Measurements from ENCODE around the gene LTA.

The LTA gene

GRCh38 chr6:31619805-31620585 lies 47.9 kb downstream of the LTA start (continued):
- TF ChIP-seq ZBTB6 (tag by site-specific recombination; IDR thresholded peaks at IDR 0.05) (no peak), ZNF747 (tag by site-specific recombination; IDR thresholded peaks at IDR 0.05) (no peak), PRDM2 (tag by site-specific recombination; IDR thresholded peaks at IDR 0.05; ENCODE audit: borderline replicate concordance) (no peak), ZNF785 (tag by site-specific recombination; IDR thresholded peaks at IDR 0.05) (0 out of 2 replicates have a peak, but pooled peaks have one; percentile 39), ZNF623 (tag by site-specific recombination; IDR thresholded peaks at IDR 0.05) (no peak), SP2 (tag by site-specific recombination; IDR thresholded peaks at IDR 0.05) (peak; percentile 97), SP3 (tag by site-specific recombination; IDR thresholded peaks at IDR 0.05) (peak; percentile 93), ZXDB (tag by site-specific recombination; IDR thresholded peaks at IDR 0.05) (peak; percentile 62), TSHZ1 (tag by site-specific recombination; IDR thresholded peaks at IDR 0.05; ENCODE audit: borderline replicate concordance) (no peak), ZNF335 (tag by site-specific recombination; conservative IDR thresholded peaks at IDR 0.05) (peak; percentile 84), ZNF639 (tag by site-specific recombination; IDR thresholded peaks at IDR 0.05) (peak; percentile 35; the same call in 1 of the 2 replicates), ZNF155 (tag by site-specific recombination; IDR thresholded peaks at IDR 0.05) (no peak), KLF8 (tag by site-specific recombination; IDR thresholded peaks at IDR 0.05) (peak; percentile 59), FEZF1 (tag by site-specific recombination; IDR thresholded peaks at IDR 0.05) (no peak), ZNF114 (tag by site-specific recombination; IDR thresholded peaks at IDR 0.05) (no peak), ZNF239 (tag by site-specific recombination; IDR thresholded peaks at IDR 0.05) (peak; percentile 18; the same call in 1 of the 2 replicates), ZBTB8A (tag by site-specific recombination; IDR thresholded peaks at IDR 0.05) (peak; percentile 56), KLF16 (tag by site-specific recombination; IDR thresholded peaks at IDR 0.05) (peak; percentile 94), IKZF3 (tag by site-specific recombination; IDR thresholded peaks at IDR 0.05) (peak; percentile 94), HOXD13 (CRISPR knock-in tag; IDR thresholded peaks at IDR 0.05; ENCODE audit: borderline replicate concordance) (0 out of 2 replicates have a peak, but pooled peaks have one; percentile 41), SP7 (tag by site-specific recombination; IDR thresholded peaks at IDR 0.05) (peak; percentile 62)
- TF ChIP-seq, protein P1, sequence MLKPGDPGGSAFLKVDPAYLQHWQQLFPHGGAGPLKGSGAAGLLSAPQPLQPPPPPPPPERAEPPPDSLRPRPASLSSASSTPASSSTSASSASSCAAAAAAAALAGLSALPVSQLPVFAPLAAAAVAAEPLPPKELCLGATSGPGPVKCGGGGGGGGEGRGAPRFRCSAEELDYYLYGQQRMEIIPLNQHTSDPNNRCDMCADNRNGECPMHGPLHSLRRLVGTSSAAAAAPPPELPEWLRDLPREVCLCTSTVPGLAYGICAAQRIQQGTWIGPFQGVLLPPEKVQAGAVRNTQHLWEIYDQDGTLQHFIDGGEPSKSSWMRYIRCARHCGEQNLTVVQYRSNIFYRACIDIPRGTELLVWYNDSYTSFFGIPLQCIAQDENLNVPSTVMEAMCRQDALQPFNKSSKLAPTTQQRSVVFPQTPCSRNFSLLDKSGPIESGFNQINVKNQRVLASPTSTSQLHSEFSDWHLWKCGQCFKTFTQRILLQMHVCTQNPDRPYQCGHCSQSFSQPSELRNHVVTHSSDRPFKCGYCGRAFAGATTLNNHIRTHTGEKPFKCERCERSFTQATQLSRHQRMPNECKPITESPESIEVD (tag by site-specific recombination; IDR thresholded peaks at IDR 0.05), result no peak
- TF ChIP-seq, protein P2, sequence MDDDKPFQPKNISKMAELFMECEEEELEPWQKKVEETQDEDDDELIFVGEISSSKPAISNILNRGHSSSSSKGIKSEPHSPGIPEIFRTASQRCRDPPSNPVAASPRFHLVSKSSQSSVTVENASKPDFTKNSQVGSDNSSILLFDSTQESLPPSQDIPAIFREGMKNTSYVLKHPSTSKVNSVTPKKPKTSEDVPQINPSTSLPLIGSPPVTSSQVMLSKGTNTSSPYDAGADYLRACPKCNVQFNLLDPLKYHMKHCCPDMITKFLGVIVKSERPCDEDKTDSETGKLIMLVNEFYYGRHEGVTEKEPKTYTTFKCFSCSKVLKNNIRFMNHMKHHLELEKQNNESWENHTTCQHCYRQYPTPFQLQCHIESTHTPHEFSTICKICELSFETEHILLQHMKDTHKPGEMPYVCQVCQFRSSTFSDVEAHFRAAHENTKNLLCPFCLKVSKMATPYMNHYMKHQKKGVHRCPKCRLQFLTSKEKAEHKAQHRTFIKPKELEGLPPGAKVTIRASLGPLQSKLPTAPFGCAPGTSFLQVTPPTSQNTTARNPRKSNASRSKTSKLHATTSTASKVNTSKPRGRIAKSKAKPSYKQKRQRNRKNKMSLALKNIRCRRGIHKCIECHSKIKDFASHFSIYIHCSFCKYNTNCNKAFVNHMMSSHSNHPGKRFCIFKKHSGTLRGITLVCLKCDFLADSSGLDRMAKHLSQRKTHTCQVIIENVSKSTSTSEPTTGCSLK (tag by site-specific recombination; IDR thresholded peaks at IDR 0.05), result no peak
